ENCODE data around the gene MBOAT7.
"Not testable (repeated sequence)": the region's sequence is repeated elsewhere in the genome, so short reads cannot be mapped to it uniquely, and the experiment has no call there.

The MBOAT7 gene

DNA sequence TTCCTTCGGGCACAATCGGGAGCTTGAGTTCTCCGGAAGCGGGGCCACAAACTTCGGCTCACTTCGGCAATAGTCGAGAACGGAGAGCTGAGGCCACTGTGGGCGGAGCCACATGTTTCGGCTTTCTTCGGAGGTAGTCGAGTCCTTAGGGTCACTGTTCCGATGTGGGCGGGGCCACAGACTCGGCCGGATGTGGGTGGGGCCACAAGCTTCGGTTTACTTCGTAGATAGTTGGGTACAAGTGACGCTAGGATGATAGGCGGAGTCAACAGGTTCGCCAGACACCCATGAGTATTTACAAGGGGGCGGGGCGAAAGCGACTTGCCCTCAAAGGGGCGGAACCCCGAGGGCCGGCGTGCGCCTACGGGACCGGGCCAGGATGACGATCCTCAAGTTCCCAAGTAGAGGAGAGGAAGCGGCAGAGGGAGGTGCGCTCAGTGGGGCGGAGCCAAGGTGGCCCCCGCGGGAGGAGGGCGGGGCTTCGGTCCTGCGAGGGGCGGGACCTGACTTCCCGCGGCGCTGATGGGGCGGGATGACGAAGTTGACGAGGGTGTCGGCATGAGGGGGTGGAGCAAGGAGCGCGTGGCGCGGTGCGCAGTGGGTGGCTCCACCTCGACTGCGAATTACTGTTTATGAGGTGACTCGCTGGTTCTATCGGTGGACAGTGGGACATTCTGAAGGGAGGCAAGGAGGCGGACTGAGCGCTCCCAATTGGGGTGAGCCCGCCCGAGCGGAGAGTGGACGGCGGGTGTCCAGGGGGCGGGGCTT is 539 bp upstream of the MBOAT7 start:
- DNase-seq = peak; percentile 100

- DNase-seq = no peak
Observed at GRCh38 chr19:54188215-54188871, 1.0 kb downstream of the MBOAT7 start.

DNA sequence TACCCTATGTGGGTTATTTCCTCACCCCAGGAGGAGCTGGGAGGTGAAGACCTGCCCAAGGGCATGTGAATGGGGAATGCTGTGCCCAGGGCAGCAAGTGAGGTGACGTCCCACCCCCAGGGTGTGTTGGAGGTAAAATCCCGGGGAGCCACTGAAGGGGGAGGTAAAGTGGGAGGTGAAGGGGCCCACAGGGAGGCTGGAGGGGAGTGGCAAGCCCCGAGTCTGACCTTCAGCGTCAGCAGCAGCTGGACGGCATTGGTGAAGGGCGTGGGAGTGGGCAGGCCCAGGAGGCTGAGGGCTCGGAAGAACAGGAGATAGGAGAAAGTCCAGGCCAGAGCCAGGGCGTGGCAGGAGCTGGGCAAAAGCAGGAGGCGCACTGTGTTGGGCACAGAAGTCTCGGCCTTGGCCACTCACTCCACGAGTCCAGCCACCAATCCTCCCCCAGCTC is 2.4 kb downstream of the MBOAT7 start:
- DNase-seq = no peak

DNA sequence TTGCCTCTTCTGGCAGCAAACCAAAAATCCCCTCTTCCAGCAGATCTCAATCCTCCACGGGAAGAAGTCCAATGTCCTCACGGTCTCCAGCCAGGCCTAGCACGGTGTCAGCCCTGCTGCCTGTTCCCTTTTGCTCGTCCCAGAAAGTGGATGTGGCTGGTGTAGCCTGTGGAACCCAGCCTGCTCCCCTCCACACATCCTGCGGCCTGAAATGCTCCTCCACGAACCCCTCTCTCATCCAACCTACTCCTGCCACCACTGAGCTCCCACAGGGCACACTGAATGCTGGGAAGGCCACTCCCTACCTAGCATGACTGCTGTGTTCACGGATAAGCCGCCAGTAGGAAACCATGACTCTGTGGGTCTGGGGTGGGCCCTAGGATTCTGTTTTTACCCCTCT is 3.0 kb downstream of the MBOAT7 start:
- no peak for DNase-seq

GRCh38 chr19:54183431-54183830 is 5.9 kb downstream of the MBOAT7 start:
- no peak for DNase-seq

DNA sequence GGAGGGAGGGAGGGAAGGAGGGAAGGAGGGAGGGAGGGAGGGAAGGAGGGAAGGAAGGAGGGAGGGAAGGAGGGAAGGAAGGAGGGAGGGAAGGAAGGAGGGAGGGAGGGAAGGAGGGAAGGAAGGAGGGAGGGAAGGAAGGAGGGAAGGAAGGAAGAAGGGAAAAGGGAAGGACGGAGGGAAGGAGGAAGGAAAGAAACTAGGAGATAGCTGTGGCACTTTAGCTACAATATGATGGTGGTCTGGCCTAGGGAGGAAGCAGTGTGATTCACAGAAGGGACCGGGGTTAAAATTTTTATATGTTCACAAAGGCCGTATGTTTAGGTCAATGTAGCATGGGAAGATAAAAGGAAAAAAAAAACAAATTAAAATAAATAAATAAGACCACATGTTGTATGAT is 7.5 kb downstream of the MBOAT7 start:
- DNase-seq = not testable (repeated sequence)

DNA sequence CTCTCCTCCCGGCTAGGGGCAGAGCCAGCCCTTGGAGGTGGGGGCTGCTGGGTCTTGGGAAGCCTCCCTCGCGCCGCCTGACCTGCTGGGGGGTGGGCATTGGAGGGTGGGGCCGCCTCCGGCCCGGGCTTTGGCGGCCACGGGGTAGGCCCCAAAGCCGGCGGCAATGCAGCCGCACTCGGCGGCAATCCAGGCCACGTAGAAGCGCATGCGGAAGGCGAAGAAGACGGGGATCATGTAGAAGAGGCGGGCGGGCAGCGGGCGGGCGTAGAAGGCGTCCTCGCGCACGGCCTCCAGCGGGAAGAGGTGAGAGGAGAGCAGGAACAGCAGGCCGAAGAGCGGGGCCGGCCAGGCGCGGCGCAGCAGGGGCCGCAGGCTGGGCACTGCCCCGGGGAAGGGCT is 8.7 kb downstream of the MBOAT7 start:
- DNase-seq = no peak

- peak; percentile 50 for DNase-seq
Observed at GRCh38 chr19:54179921-54180461, 9.4 kb downstream of the MBOAT7 start.

DNA sequence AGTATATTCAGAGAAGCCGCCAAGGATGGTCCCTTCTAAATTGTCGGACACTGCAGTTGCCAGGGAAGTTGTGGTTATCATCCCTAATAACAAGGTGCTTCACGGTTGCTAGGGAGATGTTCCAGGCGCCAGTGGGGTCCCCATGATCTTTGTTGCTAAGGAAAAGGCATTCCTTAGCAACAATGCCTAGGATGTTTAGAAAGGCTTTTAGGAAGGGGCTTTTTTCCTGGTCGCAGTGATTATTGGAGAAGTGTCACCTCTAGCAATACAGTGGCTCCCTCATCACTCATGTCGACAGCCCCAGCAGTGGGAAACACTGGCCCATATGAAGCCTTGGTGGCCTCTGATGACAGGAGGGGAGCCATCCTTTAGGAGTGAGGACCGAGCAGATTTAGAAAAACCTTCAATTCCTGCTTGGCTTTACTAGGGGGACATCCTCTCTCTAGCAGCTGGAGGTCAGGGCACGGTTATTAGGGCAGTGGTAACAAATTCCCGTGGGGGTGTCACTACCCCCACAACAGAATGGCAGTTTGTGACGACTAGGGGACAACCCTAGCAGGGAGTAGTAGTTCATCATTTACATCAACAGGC is 10.0 kb downstream of the MBOAT7 start:
- no peak for DNase-seq

GRCh38 chr19:54178581-54179261 is 10.7 kb downstream of the MBOAT7 start:
- DNase-seq = no peak

DNA sequence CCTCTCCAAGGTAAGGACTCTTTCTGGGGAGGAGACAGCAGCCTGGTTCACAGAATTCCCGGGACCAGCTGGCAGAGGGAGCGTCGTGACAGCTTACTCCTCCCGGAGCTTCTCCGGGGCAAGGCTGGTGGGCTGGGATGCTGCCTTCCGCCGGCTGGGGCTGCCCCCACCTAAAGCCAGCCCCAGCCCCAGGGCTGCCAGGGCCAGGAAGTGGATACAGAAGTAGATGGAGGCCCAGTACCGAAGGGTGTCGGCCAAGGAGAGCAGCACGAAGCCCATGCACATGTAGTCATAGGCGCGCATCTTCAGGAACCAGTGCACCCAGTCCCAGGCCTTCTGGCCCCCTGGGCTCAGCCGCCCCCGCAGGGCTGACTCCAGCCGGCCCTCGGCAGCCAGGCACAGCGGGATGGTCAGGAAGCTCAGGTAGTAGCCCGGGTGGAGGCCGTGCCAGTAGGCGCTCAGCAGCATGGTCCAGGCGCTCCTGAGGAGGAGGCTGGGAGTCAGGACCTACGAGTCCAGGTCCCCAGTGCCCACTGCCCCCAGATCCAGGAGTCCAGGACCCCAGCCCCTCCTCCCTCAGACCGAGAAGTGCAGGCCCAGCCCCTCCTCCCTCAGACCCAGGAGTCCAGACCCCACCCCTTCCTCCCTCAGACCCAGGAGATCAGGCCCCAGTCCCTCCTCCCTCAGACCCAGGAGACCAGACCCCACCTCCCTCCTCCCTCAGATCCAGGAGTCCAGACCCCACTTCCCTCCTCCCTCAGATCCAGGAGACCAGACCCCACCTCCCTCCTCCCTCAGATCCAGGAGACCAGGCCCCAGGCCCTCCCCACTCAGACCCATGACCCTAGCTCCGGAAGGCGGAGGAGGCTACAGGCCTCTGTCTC is 15.2 kb downstream of the MBOAT7 start:
- no peak for DNase-seq

DNA sequence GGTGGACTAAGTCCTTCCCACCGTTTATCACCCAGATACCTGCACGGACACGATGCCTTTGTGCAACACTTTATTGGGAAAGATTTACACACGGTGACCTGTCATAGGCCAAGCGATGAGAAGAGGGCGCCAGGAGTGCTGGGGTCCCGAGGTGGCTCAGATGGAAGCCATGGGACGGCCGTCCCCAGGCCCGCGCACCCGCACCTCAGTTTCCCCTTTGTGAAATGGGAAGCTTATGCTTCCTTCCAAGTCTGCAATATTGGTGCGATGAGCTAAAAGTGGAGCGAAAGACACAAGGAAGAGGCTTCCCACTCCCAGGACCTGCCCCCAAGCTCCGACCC is 16.1 kb downstream of the MBOAT7 start:
- no peak for DNase-seq

GRCh38 chr19:54172471-54173358 is 16.7 kb downstream of the MBOAT7 start, which contains the start of gene TMC4:
Gene TMC4, minus strand, starts transcription at chr19:54173160. Its CDS starts 43 bp downstream, at chr19:54173117.
- peak; percentile 51 for DNase-seq

GRCh38 chr19:54171736-54172431 is 17.5 kb downstream of the MBOAT7 start:
- not testable (repeated sequence) for DNase-seq

- no peak for DNase-seq
Observed at GRCh38 chr19:54169149-54169740, 20.1 kb downstream of the MBOAT7 start.

GRCh38 chr19:54168174-54168917 is 21.0 kb downstream of the MBOAT7 start:
- DNase-seq = peak; percentile 67

GRCh38 chr19:54165222-54165621 is 24.2 kb downstream of the MBOAT7 start:
- no peak for DNase-seq

- DNase-seq = no peak
Observed at GRCh38 chr19:54164369-54165068, 24.9 kb downstream of the MBOAT7 start.
